Stimulated activated CD4-positive, alpha-beta T cell treated with anti-CD3 and anti-CD28 coated beads, TNF-alpha, amount 100 ng/mL, for 4 hours (primary cell): Measurements from ENCODE around the gene ZBTB8A.
A peak's percentile ranks its signal among the peaks of the same experiment; 100 is the strongest.
"Not testable (repeated sequence)": the region's sequence is repeated elsewhere in the genome, so short reads cannot be mapped to it uniquely, and the experiment has no call there.

Experiments used
- DNase-seq, 3 experiments: peaks; one replicate each; pipeline ENCODE4 v3.0.0-alpha.2; 2020; ENCODE audit warnings: low read depth in 3 of 3

Gene ZBTB8A

DNA sequence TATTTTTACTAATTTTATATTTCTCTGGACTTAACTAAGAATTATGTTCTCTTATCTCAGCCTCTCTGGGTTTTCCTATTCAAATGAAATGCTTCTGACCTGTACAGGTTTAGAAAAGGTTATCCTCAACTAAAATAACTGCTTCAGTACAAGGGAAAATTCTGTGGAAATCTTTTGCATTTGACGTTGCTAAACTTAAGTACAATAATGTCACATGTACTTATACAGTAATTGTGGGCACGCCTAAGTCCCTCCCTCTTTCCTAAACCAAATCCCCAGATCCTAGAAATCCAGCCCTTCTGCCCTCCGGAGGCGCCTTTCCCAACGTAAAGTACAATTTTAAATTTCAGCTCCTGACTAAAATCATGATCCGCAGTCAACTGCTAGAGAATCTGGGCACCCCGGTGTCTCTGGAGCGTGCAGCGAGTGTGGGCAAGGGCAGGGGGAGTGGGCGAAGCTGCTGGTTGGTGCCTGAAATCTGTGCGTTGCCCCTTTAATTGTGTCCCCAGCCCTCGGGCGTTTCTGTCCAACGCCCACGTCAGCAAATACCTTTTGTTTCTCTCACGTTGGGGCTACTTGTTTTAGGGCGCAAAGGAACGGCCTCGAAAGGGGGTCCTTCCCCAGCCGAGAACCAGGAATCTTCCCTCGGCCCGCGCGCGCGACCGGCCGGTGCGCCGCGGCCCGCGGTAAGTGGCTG lies at the start of gene ZBTB8A:
ZBTB8A (plus strand) TSS at position 541 of the 697 bp plus-strand sequence. CDS start 53,505 bp downstream, outside the sequence.
- DNase-seq: no peak

DNA sequence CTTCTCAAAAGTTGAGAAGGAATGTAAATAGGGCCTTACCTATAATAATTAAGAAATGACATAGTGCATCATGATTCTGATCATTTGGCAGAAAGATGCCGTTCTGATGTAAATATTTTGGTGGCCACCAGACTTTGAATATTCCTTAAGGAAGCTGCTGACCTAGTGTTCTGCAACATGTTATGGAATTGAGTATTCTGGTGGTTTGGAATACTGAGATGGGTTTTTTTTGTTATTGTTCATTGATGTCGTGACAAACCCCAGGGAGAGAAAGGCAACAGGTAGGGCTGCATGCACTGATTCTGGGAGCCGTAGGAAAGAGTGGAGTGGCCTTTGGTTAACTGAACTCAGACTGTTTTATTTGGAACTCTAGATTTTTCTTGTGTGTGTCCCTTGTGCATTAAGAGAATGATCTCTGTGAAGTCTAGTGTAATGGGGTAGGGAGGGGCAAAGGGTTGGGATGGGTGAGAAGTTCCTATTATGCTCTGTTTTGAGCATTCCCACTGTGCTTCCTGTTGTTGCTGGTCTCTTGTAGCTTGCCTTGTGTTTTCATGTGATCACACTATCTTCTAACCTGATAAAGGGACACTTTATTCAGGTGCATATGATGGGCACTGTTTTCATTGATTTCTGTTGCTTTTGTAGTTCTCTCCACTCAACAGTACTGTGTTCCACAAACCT lies 49.3 kb upstream of the ZBTB8A start:
- DNase-seq: no peak

DNA sequence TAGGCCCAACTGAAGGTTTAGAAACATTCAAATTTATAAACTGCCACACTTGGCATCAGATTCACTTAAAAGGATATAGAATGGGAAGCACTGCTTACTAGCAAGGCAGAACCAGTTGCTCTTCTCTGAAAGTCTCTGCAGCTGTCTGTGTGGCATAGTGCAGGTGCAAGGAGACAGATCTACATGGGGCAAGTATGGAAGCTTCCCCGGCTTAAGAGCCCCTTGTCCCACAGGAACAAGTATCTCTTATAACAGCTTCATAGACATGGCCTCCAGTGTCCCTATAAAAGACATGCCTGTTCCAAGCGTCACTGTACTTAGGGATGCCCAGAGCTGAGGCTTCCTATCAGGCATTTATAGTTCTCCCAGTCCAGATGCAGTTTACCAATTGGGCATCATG lies 47.8 kb upstream of the ZBTB8A start:
- DNase-seq: no peak

DNA sequence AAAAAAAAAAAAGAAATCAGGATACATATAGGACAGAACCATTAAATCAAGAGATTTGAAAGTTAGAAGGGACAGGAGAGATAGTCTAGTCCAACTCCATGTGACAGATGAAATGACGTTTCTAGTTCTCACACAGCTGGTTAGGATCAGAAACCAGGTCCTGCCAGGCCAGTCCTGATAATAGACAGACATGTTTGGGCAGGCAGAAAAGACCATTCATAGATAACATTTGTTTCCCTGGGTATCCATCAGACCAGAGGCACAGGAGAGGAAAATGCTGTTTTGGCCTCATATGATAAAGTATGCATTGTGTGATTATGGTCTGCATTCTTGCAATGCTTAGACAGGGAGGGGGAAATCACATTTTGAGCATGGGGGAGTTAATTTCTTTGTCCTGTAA lies 45.0 kb upstream of the ZBTB8A start:
- no peak for DNase-seq

DNA sequence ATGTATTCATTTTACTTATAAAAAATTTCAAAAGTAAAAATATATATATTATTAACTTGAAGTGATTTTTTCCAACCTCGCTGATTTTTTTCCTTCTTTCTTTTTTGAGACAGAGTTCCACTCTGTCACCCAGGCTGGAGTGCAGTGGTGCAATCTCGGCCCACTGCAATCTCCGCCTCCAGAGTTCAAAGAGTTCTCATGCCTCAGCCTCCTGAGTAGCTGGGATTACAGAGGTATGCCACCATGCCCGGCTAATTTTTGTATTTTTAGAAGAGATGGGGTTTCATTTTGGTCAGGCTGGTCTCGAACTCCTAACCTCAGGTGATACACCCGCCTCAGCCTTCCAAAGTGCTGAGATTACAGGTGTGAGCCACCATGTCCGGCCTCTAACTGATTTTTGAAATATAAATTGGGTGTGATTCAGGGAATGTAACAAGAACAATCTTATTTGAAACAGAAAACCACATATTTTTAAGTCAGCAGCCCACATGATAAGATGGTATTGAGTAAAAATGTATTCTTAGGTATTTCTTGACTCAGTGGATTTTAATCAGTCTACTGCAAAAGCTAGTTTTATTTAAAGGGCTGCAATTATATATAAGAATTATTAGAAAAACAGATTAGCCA lies 44.4 kb upstream of the ZBTB8A start:
- no peak for DNase-seq

DNA sequence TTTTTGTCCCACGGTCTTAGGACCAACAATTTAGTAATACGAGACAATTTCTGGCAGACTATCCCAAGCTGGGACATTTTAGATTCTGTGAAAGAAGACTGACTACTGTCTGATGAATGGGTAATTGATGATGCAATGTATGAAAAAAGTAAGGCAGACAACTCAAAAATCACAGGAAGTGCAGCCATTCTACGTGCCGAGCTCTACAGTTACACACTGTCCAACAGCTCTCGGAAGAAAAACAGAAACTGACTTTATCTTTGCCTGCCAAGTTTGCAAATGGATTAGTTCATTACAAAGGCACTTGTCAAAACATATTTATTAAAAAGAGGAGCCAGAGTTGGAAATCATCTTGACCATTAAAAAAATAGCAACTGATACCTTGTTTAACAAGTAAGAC lies 43.1 kb upstream of the ZBTB8A start:
- DNase-seq: no peak

DNA sequence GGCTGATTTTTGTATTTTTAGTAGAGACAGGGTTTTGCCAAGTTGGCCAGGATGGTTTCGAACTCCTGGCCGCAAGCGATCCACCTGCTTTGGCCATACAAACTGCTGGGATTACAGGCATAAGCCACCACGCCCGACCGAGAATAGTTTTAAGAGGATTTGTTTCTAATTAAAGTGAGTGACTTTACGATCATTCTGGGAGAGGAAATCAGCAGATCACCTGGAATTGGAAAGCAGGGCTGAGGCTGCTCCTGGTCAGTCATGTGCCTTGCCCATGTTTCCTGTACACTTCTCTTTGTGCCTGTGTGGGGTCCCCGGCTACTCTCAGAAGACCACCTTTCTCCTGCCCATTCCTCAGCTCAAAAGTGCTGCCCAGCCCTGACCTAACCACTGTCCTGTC lies 40.5 kb upstream of the ZBTB8A start:
- no peak for DNase-seq

DNA sequence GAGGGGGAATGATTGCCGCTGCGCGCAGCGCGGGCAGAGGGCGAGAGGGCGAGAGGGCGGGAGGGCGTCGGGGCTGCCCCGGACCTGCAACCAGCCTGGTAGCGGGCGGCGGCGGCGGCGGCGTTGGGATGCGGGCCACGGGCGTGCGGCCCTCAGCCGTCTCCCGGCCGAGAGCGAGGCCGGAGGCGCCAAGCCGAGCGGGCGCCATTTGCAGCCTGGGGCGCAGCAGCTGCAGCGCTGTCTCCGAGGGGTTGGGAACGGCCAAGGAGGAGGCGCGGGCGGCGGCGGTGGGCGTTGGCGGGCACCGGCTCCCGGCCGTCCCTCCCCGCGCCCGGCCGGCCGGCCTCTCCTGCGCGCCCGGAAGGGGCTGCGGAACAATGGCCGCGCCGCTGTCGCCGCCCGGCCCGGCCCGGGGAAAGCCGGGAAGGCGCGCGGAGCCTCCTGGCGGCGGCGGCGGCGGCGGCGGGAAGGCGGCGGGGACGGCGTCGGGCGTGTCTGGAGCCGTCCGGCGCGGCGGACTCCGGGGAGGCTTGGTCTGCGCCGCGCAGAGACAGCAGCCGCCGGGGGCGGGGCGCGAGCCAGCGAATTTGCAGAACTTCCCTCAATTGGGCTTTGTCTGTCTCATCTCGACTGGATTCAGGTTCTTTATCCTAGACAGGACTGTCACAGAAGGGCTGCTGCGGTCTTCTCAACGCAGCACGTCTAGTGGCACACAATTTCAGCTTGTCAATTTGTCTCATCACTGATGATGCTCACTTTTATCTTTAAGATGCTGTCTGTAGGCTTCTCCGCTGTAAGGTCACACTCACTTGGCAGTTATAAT lies 38.6 kb upstream of the ZBTB8A start:
- peak in 1 of 3 experiments; percentile 9 for DNase-seq

DNA sequence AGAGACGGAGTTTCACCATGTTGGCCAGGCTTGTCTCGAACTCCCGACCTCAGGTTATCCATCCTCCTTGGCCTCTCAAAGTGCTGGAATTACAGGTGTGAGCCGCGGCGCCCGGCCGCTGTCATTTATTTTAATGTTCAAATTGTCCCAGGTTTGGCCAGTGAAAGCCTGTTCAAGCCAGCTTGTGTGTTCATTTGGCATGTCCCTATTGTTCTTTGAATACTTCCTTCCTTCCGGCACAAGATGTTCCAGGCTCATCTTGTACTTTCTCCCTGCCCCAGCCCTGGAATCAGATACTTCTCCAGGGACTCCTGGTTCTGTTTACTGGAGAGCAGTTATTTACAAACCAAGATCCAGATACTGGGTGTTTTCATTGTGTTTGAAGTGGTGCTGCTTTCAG lies 37.4 kb upstream of the ZBTB8A start:
- no peak for DNase-seq

DNA sequence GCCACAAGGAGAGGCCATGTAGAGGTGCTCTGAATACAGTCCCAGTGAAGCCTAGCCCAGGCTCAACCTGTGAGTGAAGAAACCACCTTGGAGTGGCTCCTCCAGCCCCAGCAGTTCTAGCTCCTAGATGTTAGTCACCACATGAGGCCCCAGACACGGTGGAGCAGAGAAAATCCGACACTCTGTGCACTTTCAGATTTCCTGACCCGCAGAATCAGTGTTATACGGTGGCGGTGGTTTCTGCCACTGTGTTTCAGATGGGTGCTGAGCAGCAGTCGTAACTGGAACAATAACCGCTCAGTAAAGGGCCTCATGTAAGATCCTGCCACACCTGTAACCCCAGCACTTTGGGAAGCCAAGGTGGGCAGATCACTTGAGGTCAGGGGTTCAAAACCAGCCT lies 36.1 kb upstream of the ZBTB8A start:
- no peak for DNase-seq

DNA sequence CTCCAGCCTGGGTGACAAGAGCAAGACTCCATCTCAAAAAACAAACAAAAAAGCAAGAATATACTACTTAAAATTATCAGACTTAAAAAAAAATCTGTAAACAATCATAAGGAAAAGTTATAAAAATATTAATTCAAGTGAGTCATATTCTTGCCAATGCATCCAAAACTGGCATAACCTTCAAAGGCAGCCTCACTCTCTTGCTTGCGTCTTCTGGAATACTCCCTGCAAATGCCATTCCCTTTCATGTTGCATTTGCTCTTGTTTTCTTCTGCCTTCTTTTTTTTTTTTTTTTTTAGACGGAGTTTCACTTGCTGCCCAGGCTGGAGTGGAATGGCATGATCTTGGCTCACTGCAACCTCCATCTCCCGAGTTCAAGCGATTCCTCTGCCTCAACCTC lies 32.2 kb upstream of the ZBTB8A start:
- DNase-seq: no peak

DNA sequence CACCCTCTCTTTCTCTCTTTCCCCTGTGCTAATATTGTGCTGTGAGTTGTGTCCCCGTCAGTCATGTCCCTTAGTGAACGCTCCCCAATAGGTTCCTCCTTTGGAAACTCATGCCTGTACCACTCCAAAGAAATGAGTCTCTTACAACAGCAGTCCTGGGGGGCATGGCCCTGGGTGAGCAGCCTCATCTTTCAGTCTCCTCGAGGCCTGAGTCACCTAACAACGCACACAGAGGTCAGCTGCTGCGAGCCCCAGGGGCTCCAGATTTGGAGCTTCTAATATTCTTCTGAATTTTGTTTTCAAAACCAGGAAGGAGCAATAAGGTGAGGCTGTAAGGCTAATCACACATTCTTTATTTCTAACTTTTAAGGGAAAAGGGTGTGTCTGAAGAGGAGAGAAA lies 30.5 kb upstream of the ZBTB8A start:
- no peak for DNase-seq

DNA sequence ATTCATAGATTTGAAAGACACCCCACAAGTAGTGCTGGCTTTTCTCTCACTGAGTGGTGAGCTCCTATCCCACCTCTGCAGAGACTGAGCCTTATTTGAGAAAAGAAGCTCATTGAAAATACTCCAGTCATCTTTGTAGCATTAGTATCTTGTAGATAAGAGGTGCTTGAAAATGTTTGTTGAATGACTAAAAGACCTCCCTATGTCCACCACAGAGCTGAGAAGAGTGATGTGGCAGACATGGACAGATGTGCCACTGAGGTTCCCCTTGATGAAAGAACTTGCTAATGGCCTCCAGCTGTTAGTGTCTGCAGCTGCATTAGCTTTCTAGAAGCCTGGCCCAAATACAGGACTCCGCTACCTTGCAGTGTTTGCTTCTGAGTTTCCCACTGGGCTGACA lies 29.3 kb upstream of the ZBTB8A start:
- no peak for DNase-seq

DNA sequence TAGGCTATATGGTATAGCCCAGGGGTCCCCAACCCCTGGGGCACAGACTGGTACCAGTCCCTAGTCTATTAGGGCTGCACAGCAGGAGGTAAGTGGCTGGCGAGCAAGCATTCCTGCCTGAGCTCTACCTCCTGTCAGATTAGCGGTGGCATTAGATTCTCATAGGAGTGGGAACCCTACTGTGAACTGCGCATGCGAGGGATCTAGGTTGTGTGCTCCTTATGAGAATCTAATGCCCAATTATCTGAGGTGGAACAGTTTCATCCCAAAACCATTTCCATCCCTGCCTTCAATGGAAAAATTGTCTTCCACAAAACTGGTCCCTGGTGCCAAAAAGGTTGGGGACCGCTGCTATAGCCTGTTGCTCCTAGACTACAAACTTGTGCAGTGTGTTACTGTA lies 22.8 kb upstream of the ZBTB8A start:
- DNase-seq: no peak

DNA sequence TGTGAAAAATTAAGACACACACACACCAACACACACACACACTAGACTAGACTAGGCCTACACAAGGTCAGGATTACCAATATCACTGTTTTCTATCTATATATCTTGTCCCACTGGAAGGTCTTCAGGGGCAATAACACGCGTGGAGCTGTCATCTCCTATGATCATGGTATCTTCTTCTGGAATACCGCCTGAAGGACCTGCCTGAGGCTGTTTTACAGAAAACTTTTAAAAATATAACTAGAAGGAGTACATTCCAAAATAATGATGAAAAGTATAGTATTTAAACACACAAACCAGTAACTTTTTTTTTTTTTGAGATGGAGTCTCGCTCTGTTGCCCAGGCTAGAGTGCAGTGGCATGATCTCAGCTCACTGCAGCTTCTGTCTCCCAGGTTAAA lies 20.3 kb upstream of the ZBTB8A start:
- DNase-seq: no peak

DNA sequence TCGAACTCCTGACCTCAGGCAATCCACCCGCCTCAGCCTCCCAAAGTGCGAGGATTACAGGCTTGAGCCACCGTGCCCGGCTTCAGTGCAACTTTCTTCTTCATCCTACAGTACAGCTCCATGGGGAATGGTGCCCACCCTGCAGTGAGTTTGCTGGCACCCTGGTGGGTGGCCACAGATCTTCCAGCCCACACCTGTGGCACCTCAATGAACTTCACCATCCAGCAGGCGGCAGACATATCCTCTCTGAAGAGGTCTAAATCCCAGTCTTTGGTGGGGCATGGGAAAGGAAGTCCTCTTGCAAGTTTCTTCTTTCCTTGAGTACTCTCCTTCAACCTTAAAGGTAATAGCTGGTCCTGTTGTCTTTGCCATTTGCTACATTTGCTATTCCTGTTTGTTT lies 18.1 kb upstream of the ZBTB8A start:
- no peak for DNase-seq

DNA sequence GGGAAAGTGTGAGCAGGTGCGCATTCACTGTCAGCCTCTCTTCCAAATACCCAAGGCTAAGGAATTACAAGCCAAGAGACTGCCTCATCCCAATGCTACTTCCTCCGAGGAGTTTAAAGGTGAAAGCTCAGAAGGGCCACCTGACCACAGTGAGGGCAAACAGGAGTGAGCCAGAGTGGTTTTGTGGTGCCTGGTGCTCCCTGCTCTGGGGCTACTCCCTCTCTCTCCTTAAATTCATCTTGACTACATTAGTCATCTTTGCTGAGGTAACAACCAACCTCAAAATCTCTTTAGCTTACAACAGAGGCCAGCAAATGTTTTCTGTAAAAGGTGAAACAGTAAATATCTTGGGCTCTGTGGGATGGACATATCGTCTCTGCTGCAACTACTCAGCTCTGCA lies 14.2 kb upstream of the ZBTB8A start:
- no peak for DNase-seq

DNA sequence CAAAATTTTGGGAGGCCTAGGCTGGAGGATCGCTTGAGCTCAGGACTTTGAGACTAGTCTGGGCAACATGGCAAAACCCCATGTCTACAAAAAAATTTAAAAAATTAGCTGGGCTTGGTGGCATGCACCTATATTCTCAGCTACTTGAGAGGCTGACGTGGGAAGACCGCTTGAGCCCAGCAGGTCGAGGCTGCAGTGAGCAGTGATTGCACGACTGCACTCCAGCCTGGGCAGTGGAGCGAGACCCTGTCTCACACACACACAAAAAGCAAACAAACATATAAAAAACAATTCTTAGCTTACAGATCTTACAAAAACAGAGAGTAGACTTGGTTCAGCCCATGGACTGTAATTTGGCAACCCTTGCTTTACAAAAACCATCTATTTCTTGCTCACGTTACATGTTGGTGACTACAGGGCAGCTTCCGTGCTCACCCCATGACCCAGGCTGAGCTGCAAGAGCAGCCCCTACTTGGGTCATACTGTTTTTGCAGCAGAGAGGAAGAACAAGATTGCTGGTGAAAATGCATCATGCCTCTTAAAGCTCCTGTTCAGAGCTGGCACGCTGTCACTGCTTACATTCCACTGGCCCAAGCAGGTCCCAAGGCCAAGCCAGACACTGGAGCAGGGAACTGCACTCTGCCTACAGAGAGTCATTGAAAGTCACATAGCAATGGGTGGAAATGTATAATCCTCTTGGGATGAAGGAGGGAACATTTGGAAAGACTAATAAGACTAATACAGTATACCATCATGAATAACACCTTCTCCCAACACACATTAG lies 13.4 kb upstream of the ZBTB8A start:
- no peak for DNase-seq

DNA sequence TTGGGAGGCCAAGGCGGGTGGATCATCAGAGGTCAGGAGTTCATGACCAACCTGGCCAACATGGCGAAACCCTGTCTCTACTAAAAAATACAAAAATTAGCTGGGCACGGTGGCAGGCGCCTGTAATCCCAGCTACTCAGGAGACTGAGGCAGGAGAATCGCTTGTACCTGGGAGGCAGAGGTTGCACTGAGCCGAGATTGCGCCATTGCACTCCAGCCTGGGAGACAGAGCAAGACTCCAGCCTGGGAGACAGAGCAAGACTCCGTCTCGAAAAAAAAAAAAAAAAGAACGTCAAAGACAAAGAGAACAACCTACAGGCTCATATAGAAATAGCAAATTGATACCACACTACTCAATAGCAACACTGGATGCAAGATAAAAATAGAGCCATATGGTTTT lies 10.7 kb upstream of the ZBTB8A start:
- DNase-seq: not testable (repeated sequence)

DNA sequence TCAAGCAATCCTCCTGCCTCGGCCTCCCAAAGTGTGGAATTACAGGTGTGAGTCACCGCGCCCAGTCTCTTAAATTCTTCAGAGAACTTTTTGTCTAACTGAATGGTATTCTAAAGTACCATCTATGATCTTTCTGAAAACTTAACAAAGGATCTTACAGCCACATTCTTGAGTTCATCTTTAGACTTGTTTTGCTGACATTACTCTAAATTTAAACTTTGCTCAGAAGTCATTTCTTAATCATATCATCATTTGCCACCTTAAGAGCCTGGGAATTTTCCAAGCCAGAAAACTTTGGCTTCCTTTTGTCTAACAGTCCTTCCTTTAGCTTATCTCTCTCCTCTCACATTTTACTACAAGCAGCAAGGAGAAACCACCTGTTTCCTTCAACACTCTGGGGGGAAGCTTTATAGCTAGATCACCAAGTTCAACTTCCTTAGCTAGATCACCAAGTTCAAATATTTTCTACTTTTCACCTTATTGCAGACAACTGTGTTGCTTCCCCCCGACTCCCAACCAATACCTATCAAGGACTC lies 5.4 kb upstream of the ZBTB8A start:
- no peak for DNase-seq

DNA sequence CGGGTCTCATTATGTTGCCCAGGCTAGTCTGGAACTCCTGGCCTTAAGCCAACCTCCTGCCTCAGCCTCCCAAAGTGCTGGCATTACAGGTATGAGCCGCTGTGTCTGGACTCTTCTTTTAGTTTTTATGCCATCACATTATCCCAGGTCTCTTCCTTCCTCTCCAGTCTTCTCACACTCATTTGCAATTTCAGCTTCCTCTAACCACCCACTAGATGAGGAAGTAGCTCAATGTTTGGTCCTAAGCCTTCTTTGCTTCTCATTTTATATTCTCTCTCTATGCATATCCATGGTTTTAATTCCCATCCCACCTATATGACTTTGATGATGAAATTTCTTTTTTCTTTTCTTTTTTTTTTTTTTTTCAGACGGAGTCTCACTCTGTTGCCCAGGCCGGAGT lies 3.1 kb upstream of the ZBTB8A start:
- DNase-seq: no peak
